ENCODE measurements around the gene NIN. TPM values are rescaled to one million over a fixed set of nuclear protein-coding genes. Genes with fewer than 3 reads are reported as not detected.

The NIN gene
- total RNA-seq, 1 experiment from 2014 or later: 40.0 TPM

- DNase-seq (ENCODE audit: low read depth): no peak
Observed at GRCh38 chr14:50791201-50791600, 39.8 kb downstream of the NIN start.

GRCh38 chr14:50790589-50790988 is 40.4 kb downstream of the NIN start:
- DNase-seq (ENCODE audit: low read depth): peak; percentile 40

GRCh38 chr14:50786751-50787464 is 44.1 kb downstream of the NIN start:
- DNase-seq (ENCODE audit: low read depth): no peak

GRCh38 chr14:50785457-50786063 is 45.4 kb downstream of the NIN start:
- DNase-seq (ENCODE audit: low read depth): no peak

- DNase-seq (ENCODE audit: low read depth): no peak
Observed at GRCh38 chr14:50784683-50785456, 46.1 kb downstream of the NIN start.

GRCh38 chr14:50783563-50783962 is 47.4 kb downstream of the NIN start:
- DNase-seq (ENCODE audit: low read depth): no peak

GRCh38 chr14:50780393-50780792 is 50.6 kb downstream of the NIN start:
- no peak for DNase-seq (ENCODE audit: low read depth)

GRCh38 chr14:50778721-50779483 is 52.1 kb downstream of the NIN start:
- DNase-seq (ENCODE audit: low read depth): peak; percentile 54

- DNase-seq (ENCODE audit: low read depth): no peak
Observed at GRCh38 chr14:50776522-50776921, 54.4 kb downstream of the NIN start.

GRCh38 chr14:50775357-50775756 is 55.6 kb downstream of the NIN start:
- DNase-seq (ENCODE audit: low read depth): peak; percentile 91

GRCh38 chr14:50774542-50775267 is 56.3 kb downstream of the NIN start:
- DNase-seq (ENCODE audit: low read depth): peak; percentile 23

GRCh38 chr14:50773632-50774541 is 57.1 kb downstream of the NIN start:
- DNase-seq (ENCODE audit: low read depth): peak; percentile 78

GRCh38 chr14:50772412-50772811 is 58.5 kb downstream of the NIN start:
- DNase-seq (ENCODE audit: low read depth): peak; percentile 29

GRCh38 chr14:50770586-50770985 is 60.4 kb downstream of the NIN start:
- no peak for DNase-seq (ENCODE audit: low read depth)

- DNase-seq (ENCODE audit: low read depth): no peak
Observed at GRCh38 chr14:50769863-50770500, 61.0 kb downstream of the NIN start.

- DNase-seq (ENCODE audit: low read depth): peak; percentile 56
Observed at GRCh38 chr14:50768680-50769079, 62.3 kb downstream of the NIN start.

- peak; percentile 91 for DNase-seq (ENCODE audit: low read depth)
Observed at GRCh38 chr14:50766338-50766886, 64.5 kb downstream of the NIN start.

- DNase-seq (ENCODE audit: low read depth): peak; percentile 98
Observed at GRCh38 chr14:50763382-50764007, 67.5 kb downstream of the NIN start.

GRCh38 chr14:50762931-50763300 is 68.0 kb downstream of the NIN start:
- DNase-seq (ENCODE audit: low read depth): no peak

Measured in LHCN-M2 (cell line).